ENCODE results near the gene PIGU. TPM values are rescaled to one million over a fixed set of nuclear protein-coding genes. Genes with fewer than 3 reads are reported as not detected.

PIGU gene
- total RNA-seq, 1 experiment from 2014 or later, result 32.8 TPM

GRCh38 chr20:34544109-34544796 is 132.6 kb downstream of the PIGU start:
- Histone ChIP-seq H3K9me3 (ENCODE audit: control insufficient read depth, low read depth, low read length) (no peaks in the 10 kb centered on the region), H3K27me3 (ENCODE audit: insufficient read depth, low read length) (no peaks in the 10 kb centered on the region; the same call in 1 of the 2 replicates), H2BK120ac (ENCODE audit: low read depth, low read length, poor library complexity, severe bottlenecking) (no peak overlapping the region), H4K91ac (ENCODE audit: insufficient read length, low read depth, low read length) (no peak overlapping the region), H2BK20ac (ENCODE audit: low read depth, low read length, poor library complexity, severe bottlenecking) (no peak overlapping the region), H3K79me2 (ENCODE audit: insufficient read depth, low read length) (no peaks in the 10 kb centered on the region), H3K23me2 (ENCODE audit: insufficient read length, low read depth, low read length, poor library complexity, severe bottlenecking) (peaks cover 3% of the 10 kb centered on the region), H2AFZ (ENCODE audit: low read length) (no peak overlapping the region), H3K4ac (ENCODE audit: low read depth, low read length) (no peak overlapping the region), H3K4me2 (ENCODE audit: insufficient read depth, insufficient read length, low read length) (no peak overlapping the region), H3T11ph (ENCODE audit: low read length) (no peak overlapping the region), H2AK5ac (ENCODE audit: insufficient read length, low read length) (no peak overlapping the region), H3K27ac (ENCODE audit: insufficient read length, low read depth, low read length) (no peak overlapping the region), H2BK15ac (ENCODE audit: low read depth, low read length) (no peak overlapping the region), H3K56ac (ENCODE audit: insufficient read length, low read depth, low read length) (no peak overlapping the region), H3K4me1 (ENCODE audit: insufficient read depth, low read length) (no peaks in the 10 kb centered on the region), H3K9ac (ENCODE audit: extremely low read depth, insufficient read length, low read length) (no peak overlapping the region), H3K14ac (ENCODE audit: insufficient read depth, low read length) (no peak overlapping the region), H2BK5ac (ENCODE audit: insufficient read length, low read length) (no peak overlapping the region), H3K18ac (ENCODE audit: insufficient read length, low read depth, low read length) (no peak overlapping the region), H4K20me1 (ENCODE audit: control insufficient read depth, insufficient read depth, insufficient read length) (no peaks in the 10 kb centered on the region), H4K8ac (replicated peaks; ENCODE audit: insufficient read length, low read depth, low read length) (no peak overlapping the region), H3K23ac (ENCODE audit: insufficient read length, low read depth, low read length) (no peak overlapping the region), H4K5ac (ENCODE audit: insufficient read length, low read depth, low read length) (no peak overlapping the region), H3K79me1 (ENCODE audit: insufficient read depth, low read depth, low read length, poor library complexity, severe bottlenecking) (no peaks in the 10 kb centered on the region), H2BK12ac (ENCODE audit: insufficient read length, low read depth, low read length) (no peak overlapping the region)
- Mint-ChIP-seq H3K4me1 (peaks cover 23 to 25% of the 10 kb centered on the region in 2 experiments), H3K4me3 (peak overlapping the region; percentile 31 to 43; a peak in 3 of 5 replicates), H3K27ac (no peak overlapping the region), H3K27me3 (ENCODE audit: low read depth) (peaks cover 13% of the 10 kb centered on the region), H3K36me3 (ENCODE audit: insufficient read depth in 1 of 3, low read depth in 3 of 3) (peaks cover 9 to 24% (median 18%) of the 10 kb centered on the region in 3 experiments; a peak in 6 of 7 replicates), H3K9me3 (peaks cover 0 to 1% of the 10 kb centered on the region in 2 experiments; a peak in 1 of 5 replicates)
- WGBS (ENCODE audit: extremely low coverage, insufficient read length, low lambda C conversion rate), result no CpG with 5 or more reads among the region's 19 CpGs
- peak; percentile 16; the same call in 2 of the 3 replicates for TF ChIP-seq CTCF (conservative IDR thresholded peaks at IDR 0.05)
- DNase-seq, result peak; percentile 52
